ENCODE results near the gene CENPV. TPM values are rescaled to one million over a fixed set of nuclear protein-coding genes. Genes with fewer than 3 reads are reported as not detected.

CENPV gene
- total and polyA plus RNA-seq, 2 of the 13 experiments (the other 11 are each of a cell fraction or from before 2014, with no cell fraction given) = 193 to 292 TPM

DNA sequence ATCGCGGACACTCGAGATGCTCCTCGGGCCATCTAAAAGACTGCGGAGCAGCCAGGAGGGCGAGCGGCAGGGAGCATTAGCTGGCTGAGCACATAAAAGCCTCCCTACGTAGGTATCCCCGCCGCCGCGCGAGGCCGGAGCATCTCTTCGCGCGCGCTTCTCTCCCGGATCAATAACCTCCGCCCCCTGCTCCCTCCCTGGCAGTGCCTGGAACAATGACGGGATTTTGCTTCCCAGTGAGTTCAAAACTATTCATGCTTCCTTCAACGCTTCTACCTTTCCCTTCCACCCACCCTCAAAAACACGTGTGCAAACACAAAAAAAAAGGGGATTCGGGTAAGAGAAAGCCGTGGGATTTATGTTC, 984 bp downstream of the CENPV start (continued):
- TF ChIP-seq HINFP (CRISPR knock-in tag; IDR thresholded peaks at IDR 0.05; ENCODE audit: low read depth) (no peak), DRAP1 (CRISPR knock-in tag; IDR thresholded peaks at IDR 0.05) (peak; percentile 38; the same call in 1 of the 2 replicates), ZMYM4 (CRISPR knock-in tag; IDR thresholded peaks at IDR 0.05) (peak; percentile 14; the same call in 1 of the 2 replicates), NAIF1 (CRISPR knock-in tag; IDR thresholded peaks at IDR 0.05; ENCODE audit: borderline replicate concordance) (0 out of 2 replicates have a peak, but pooled peaks have one; percentile 43), MAZ (IDR thresholded peaks at IDR 0.05; ENCODE audit: borderline replicate concordance, low read depth, low read length) (peak; percentile 67; the same call in 1 of the 2 replicates), MAZ (CRISPR knock-in tag; IDR thresholded peaks at IDR 0.05; ENCODE audit: low read depth) (peak; percentile 32; the same call in 1 of the 2 replicates), GATAD2A (CRISPR knock-in tag; IDR thresholded peaks at IDR 0.05) (peak; percentile 70), ZBTB7B (CRISPR knock-in tag; IDR thresholded peaks at IDR 0.05) (0 out of 2 replicates have a peak, but pooled peaks have one; percentile 29), ZNF652 (CRISPR knock-in tag; IDR thresholded peaks at IDR 0.05; ENCODE audit: borderline replicate concordance, low read depth) (peak; percentile 82), CCDC6 (CRISPR knock-in tag; IDR thresholded peaks at IDR 0.05) (no peak), ZNF563 (CRISPR knock-in tag; IDR thresholded peaks at IDR 0.05) (peak; percentile 0; the same call in 1 of the 2 replicates), PATZ1 (CRISPR knock-in tag; IDR thresholded peaks at IDR 0.05) (peak; percentile 54), ZNF350 (CRISPR knock-in tag; IDR thresholded peaks at IDR 0.05; ENCODE audit: borderline replicate concordance, low read depth) (0 out of 2 replicates have a peak, but pooled peaks have one; percentile 21), CBX1 (IDR thresholded peaks at IDR 0.05; ENCODE audit: low read depth) (no peak), ZNF878 (CRISPR knock-in tag; IDR thresholded peaks at IDR 0.05) (no peak), HNF4G (IDR thresholded peaks at IDR 0.05; ENCODE audit: borderline replicate concordance, low read depth, low read length) (no peak), HNF4G (CRISPR knock-in tag; IDR thresholded peaks at IDR 0.05; ENCODE audit: borderline replicate concordance, low read depth) (no peak), NCOA1 (CRISPR knock-in tag; IDR thresholded peaks at IDR 0.05) (0 out of 2 replicates have a peak, but pooled peaks have one; percentile 82), NFE2L1 (CRISPR knock-in tag; IDR thresholded peaks at IDR 0.05; ENCODE audit: borderline replicate concordance) (no peak), IRF1 (CRISPR knock-in tag; IDR thresholded peaks at IDR 0.05; ENCODE audit: low read depth) (no peak), ZSCAN31 (CRISPR knock-in tag; IDR thresholded peaks at IDR 0.05; ENCODE audit: low read depth) (peak; percentile 64; the same call in 1 of the 2 replicates), EHMT2 (IDR thresholded peaks at IDR 0.05; ENCODE audit: borderline replicate concordance, low read depth, low read length) (no peak)
- TF ChIP-seq, protein P1, sequence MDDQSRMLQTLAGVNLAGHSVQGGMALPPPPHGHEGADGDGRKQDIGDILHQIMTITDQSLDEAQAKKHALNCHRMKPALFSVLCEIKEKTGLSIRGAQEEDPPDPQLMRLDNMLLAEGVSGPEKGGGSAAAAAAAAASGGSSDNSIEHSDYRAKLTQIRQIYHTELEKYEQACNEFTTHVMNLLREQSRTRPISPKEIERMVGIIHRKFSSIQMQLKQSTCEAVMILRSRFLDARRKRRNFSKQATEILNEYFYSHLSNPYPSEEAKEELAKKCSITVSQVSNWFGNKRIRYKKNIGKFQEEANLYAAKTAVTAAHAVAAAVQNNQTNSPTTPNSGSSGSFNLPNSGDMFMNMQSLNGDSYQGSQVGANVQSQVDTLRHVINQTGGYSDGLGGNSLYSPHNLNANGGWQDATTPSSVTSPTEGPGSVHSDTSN (CRISPR knock-in tag; IDR thresholded peaks at IDR 0.05; ENCODE audit: borderline replicate concordance) = no peak
- TF ChIP-seq, protein P2, sequence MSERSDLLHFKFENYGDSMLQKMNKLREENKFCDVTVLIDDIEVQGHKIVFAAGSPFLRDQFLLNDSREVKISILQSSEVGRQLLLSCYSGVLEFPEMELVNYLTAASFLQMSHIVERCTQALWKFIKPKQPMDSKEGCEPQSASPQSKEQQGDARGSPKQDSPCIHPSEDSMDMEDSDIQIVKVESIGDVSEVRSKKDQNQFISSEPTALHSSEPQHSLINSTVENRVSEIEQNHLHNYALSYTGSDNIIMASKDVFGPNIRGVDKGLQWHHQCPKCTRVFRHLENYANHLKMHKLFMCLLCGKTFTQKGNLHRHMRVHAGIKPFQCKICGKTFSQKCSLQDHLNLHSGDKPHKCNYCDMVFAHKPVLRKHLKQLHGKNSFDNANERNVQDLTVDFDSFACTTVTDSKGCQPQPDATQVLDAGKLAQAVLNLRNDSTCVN (CRISPR knock-in tag; IDR thresholded peaks at IDR 0.05; ENCODE audit: borderline replicate concordance) = no peak

Data from HepG2 (cell line).